Measurements from ENCODE around the gene KCNC1. TPM values are rescaled to one million over a fixed set of nuclear protein-coding genes. Genes with fewer than 3 reads are reported as not detected.
A peak's percentile ranks its signal among the peaks of the same experiment; 100 is the strongest.

Gene KCNC1
- total and polyA plus RNA-seq, 4 donors: not detected

- Histone ChIP-seq H3K36me3 (ENCODE audit: control insufficient read depth in 1 of 2, insufficient read depth in 2 of 2, low read length in 1 of 2) (no peaks in the 10 kb centered on the region), H3K27me3 (ENCODE audit: control insufficient read depth in 1 of 2, insufficient read depth in 2 of 2, low read length in 1 of 2) (peaks cover 0 to 5% of the 10 kb centered on the region in 2 donors), H3K4me1 (ENCODE audit: control insufficient read depth in 1 of 2, insufficient read depth in 2 of 2, low read length in 2 of 2) (no peaks in the 10 kb centered on the region), H3K27ac (ENCODE audit: low read depth in 1 of 2, low read length in 2 of 2) (no peak overlapping the region), H3K9me3 (ENCODE audit: control insufficient read depth, low read length) (peaks cover 2% of the 10 kb centered on the region), H3K4me3 (ENCODE audit: low read length in 2 of 2) (no peak overlapping the region)
- ATAC-seq (ENCODE audit: low FRiP score) (no peak), DNase-seq (no peak)
- 2% methylated on average over 84 to 85 of the region's 85 CpGs for WGBS, 2 donors
- intact Hi-C loops (cut with DNase I): no loop called here
These were observed 14.4 kb upstream of the KCNC1 start for GRCh38 chr11:17719938-17720795.

- intact Hi-C loops (cut with DNase I): no loop called here
- ATAC-seq (ENCODE audit: low FRiP score): no peak
These were observed 13.8 kb upstream of the KCNC1 start for GRCh38 chr11:17720796-17721171.

GRCh38 chr11:17721242-17721999 lies 13.2 kb upstream of the KCNC1 start:
- H3K9me3 ChIP-seq (ENCODE audit: control insufficient read depth, low read length): peaks cover 2% of the 10 kb centered on the region
- peaks cover 0 to 3% of the 10 kb centered on the region in 2 donors for H3K27me3 ChIP-seq (ENCODE audit: control insufficient read depth in 1 of 2, insufficient read depth in 2 of 2, low read length in 1 of 2)
- intact Hi-C loops (cut with DNase I): no loop called here
- H3K36me3 ChIP-seq (ENCODE audit: control insufficient read depth in 1 of 2, insufficient read depth in 2 of 2, low read length in 1 of 2): no peaks in the 10 kb centered on the region
- ATAC-seq (ENCODE audit: low FRiP score): no peak
- 5 to 6% methylated on average over 55 to 56 of the region's 56 CpGs for WGBS, 2 donors
- no peaks in the 10 kb centered on the region for H3K4me1 ChIP-seq (ENCODE audit: control insufficient read depth in 1 of 2, insufficient read depth in 2 of 2, low read length in 2 of 2)
- H3K4me3 ChIP-seq (ENCODE audit: low read length in 2 of 2): no peak overlapping the region
- DNase-seq: peak in 1 of 2 donors; percentile 64
- no peak overlapping the region for H3K27ac ChIP-seq (ENCODE audit: low read depth in 1 of 2, low read length in 2 of 2)

More at GRCh38 chr11:17720796-17721171, 13.8 kb upstream of the KCNC1 start:
- Histone ChIP-seq H3K27ac (ENCODE audit: low read depth in 1 of 2, low read length in 2 of 2) (no peak overlapping the region), H3K4me1 (ENCODE audit: control insufficient read depth in 1 of 2, insufficient read depth in 2 of 2, low read length in 2 of 2) (no peaks in the 10 kb centered on the region), H3K36me3 (ENCODE audit: control insufficient read depth in 1 of 2, insufficient read depth in 2 of 2, low read length in 1 of 2) (no peaks in the 10 kb centered on the region), H3K27me3 (ENCODE audit: control insufficient read depth in 1 of 2, insufficient read depth in 2 of 2, low read length in 1 of 2) (peaks cover 0 to 5% of the 10 kb centered on the region in 2 donors), H3K4me3 (ENCODE audit: low read length in 2 of 2) (no peak overlapping the region), H3K9me3 (ENCODE audit: control insufficient read depth, low read length) (peaks cover 2% of the 10 kb centered on the region)
- WGBS, 2 donors: 4 to 5% methylated on average over 22 to 24 of the region's 24 CpGs
- no peak for DNase-seq

GRCh38 chr11:17722000-17722643 lies 12.5 kb upstream of the KCNC1 start:
- 12 to 13% methylated on average over 25 of the region's 25 CpGs for WGBS, 2 donors
- no peaks in the 10 kb centered on the region for H3K36me3 ChIP-seq (ENCODE audit: control insufficient read depth in 1 of 2, insufficient read depth in 2 of 2, low read length in 1 of 2)
- H3K27me3 ChIP-seq (ENCODE audit: control insufficient read depth in 1 of 2, insufficient read depth in 2 of 2, low read length in 1 of 2): peaks cover 0 to 3% of the 10 kb centered on the region in 2 donors
- H3K4me1 ChIP-seq (ENCODE audit: control insufficient read depth in 1 of 2, insufficient read depth in 2 of 2, low read length in 2 of 2): no peaks in the 10 kb centered on the region
- H3K4me3 ChIP-seq (ENCODE audit: low read length in 2 of 2): no peak overlapping the region
- intact Hi-C loops (cut with DNase I): no loop called here
- peaks cover 2% of the 10 kb centered on the region for H3K9me3 ChIP-seq (ENCODE audit: control insufficient read depth, low read length)
- ATAC-seq (ENCODE audit: low FRiP score) (no peak), DNase-seq (no peak)
- H3K27ac ChIP-seq (ENCODE audit: low read depth in 1 of 2, low read length in 2 of 2): no peak overlapping the region

GRCh38 chr11:17724020-17724908 lies 10.3 kb upstream of the KCNC1 start:
- peaks cover 2% of the 10 kb centered on the region for H3K9me3 ChIP-seq (ENCODE audit: control insufficient read depth, low read length)
- H3K4me3 ChIP-seq (ENCODE audit: low read length in 2 of 2): no peak overlapping the region
- no peaks in the 10 kb centered on the region for H3K4me1 ChIP-seq (ENCODE audit: control insufficient read depth in 1 of 2, insufficient read depth in 2 of 2, low read length in 2 of 2)
- WGBS, 2 donors: 73 to 78% methylated on average over 10 of the region's 10 CpGs
- H3K27me3 ChIP-seq (ENCODE audit: control insufficient read depth in 1 of 2, insufficient read depth in 2 of 2, low read length in 1 of 2): peaks cover 0 to 3% of the 10 kb centered on the region in 2 donors
- DNase-seq: no peak
- ATAC-seq (ENCODE audit: low FRiP score): no peak
- no peaks in the 10 kb centered on the region for H3K36me3 ChIP-seq (ENCODE audit: control insufficient read depth in 1 of 2, insufficient read depth in 2 of 2, low read length in 1 of 2)
- intact Hi-C loops (cut with DNase I): no loop called here
- no peak overlapping the region for H3K27ac ChIP-seq (ENCODE audit: low read depth in 1 of 2, low read length in 2 of 2)

GRCh38 chr11:17725174-17725573 lies 9.4 kb upstream of the KCNC1 start:
- no peak for DNase-seq
- H3K27me3 ChIP-seq (ENCODE audit: control insufficient read depth in 1 of 2, insufficient read depth in 2 of 2, low read length in 1 of 2): peaks cover 0 to 3% of the 10 kb centered on the region in 2 donors
- no peaks in the 10 kb centered on the region for H3K4me1 ChIP-seq (ENCODE audit: control insufficient read depth in 1 of 2, insufficient read depth in 2 of 2, low read length in 2 of 2)
- WGBS, 2 donors: 76 to 79% methylated on average over 2 of the region's 2 CpGs
- no peak overlapping the region for H3K27ac ChIP-seq (ENCODE audit: low read depth in 1 of 2, low read length in 2 of 2)
- no peak for ATAC-seq (ENCODE audit: low FRiP score)
- H3K36me3 ChIP-seq (ENCODE audit: control insufficient read depth in 1 of 2, insufficient read depth in 2 of 2, low read length in 1 of 2): no peaks in the 10 kb centered on the region
- no peak overlapping the region for H3K4me3 ChIP-seq (ENCODE audit: low read length in 2 of 2)
- intact Hi-C loops (cut with DNase I): no loop called here
- peaks cover 2% of the 10 kb centered on the region for H3K9me3 ChIP-seq (ENCODE audit: control insufficient read depth, low read length)

GRCh38 chr11:17730137-17730536 lies 4.4 kb upstream of the KCNC1 start:
- Histone ChIP-seq H3K9me3 (ENCODE audit: control insufficient read depth, low read length) (no peaks in the 10 kb centered on the region), H3K4me3 (ENCODE audit: low read length in 2 of 2) (no peak overlapping the region), H3K27ac (ENCODE audit: low read depth in 1 of 2, low read length in 2 of 2) (no peak overlapping the region), H3K36me3 (ENCODE audit: control insufficient read depth in 1 of 2, insufficient read depth in 2 of 2, low read length in 1 of 2) (no peaks in the 10 kb centered on the region), H3K27me3 (ENCODE audit: control insufficient read depth in 1 of 2, insufficient read depth in 2 of 2, low read length in 1 of 2) (no peaks in the 10 kb centered on the region), H3K4me1 (ENCODE audit: control insufficient read depth in 1 of 2, insufficient read depth in 2 of 2, low read length in 2 of 2) (no peaks in the 10 kb centered on the region)
- ATAC-seq (ENCODE audit: low FRiP score) (no peak), DNase-seq (peak in 1 of 2 donors; percentile 28)
- intact Hi-C loops (cut with DNase I): loop anchor here (2.0 to 5.0 kb wide), 4 partner anchors 97 to 372 kb away; no protein-coding TSS in a partner anchor
- 56 to 58% methylated on average over 2 of the region's 2 CpGs for WGBS, 2 donors
